Measurements from ENCODE around the gene NREP.

The NREP gene

DNA sequence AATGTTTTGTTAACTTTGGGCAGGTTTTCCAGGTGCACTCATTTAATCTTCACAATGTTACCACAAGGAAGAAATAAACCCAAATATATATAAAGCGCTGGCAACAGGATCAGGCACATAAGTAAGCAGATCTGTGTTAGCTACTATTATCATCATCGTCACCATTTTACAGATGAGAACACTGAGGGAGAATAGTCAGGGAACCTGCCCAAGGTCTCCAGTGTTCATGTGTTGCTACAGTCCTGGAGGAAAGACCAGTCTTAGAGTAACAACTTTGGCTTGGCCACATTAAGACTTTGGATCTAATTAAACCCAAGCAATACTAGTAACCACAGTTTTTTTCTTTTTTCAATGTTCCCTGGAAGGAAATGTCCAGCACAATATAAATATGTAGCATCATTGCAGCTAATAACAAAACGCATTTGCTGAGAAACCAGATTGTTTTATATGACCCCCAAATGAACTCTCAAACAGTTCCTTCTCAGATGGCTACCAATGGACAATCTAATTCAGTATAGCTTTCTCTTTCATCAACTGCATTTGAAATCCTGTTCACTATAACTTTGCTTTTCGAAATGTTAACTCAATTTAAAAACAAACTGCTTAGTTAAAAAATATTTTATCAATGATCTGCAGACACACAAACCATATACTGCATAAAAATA lies 11.8 kb downstream of the NREP start:
- Histone ChIP-seq H3K36me3 (ENCODE audit: low read depth) (no peaks in the 10 kb centered on the region), H3K27me3 (ENCODE audit: insufficient read depth, poor library complexity, severe bottlenecking) (no peaks in the 10 kb centered on the region), H3K4me1 (ENCODE audit: insufficient read depth, poor library complexity, severe bottlenecking) (peaks cover 56% of the 10 kb centered on the region), H3K27ac (ENCODE audit: poor library complexity, severe bottlenecking) (no peak overlapping the region), H3K9me3 (ENCODE audit: severe bottlenecking) (no peaks in the 10 kb centered on the region), H3K4me3 (ENCODE audit: severe bottlenecking) (no peak overlapping the region)
- ATAC-seq (ENCODE audit: low read depth) = no peak
- no peak for DNase-seq (ENCODE audit: low spot score)
- TF ChIP-seq, protein P1, sequence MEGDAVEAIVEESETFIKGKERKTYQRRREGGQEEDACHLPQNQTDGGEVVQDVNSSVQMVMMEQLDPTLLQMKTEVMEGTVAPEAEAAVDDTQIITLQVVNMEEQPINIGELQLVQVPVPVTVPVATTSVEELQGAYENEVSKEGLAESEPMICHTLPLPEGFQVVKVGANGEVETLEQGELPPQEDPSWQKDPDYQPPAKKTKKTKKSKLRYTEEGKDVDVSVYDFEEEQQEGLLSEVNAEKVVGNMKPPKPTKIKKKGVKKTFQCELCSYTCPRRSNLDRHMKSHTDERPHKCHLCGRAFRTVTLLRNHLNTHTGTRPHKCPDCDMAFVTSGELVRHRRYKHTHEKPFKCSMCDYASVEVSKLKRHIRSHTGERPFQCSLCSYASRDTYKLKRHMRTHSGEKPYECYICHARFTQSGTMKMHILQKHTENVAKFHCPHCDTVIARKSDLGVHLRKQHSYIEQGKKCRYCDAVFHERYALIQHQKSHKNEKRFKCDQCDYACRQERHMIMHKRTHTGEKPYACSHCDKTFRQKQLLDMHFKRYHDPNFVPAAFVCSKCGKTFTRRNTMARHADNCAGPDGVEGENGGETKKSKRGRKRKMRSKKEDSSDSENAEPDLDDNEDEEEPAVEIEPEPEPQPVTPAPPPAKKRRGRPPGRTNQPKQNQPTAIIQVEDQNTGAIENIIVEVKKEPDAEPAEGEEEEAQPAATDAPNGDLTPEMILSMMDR (IDR thresholded peaks at IDR 0.05; ENCODE audit: poor library complexity, severe bottlenecking) = no peak

DNA sequence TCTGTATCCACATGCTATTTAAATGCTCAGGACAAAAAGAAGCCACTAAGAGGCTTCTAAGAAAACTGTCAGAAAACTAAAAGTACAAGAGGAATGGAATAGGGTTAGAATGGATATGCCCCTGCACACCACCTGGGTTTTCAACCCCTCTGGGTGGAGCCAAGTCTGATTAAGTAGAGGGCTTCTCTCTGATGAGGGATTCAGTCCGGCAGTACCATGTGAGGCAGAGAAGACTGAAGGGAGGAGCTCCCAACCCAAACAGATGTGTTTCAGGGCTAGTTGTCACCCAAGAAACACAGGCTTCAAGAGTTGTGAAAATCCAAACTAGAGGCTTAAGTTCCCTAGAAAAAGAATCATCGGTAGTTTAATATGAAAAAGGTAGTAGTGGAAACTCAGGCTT lies 12.5 kb downstream of the NREP start:
- ATAC-seq (ENCODE audit: low read depth) = no peak
- H3K36me3 ChIP-seq (ENCODE audit: low read depth) = no peaks in the 10 kb centered on the region
- H3K4me1 ChIP-seq (ENCODE audit: insufficient read depth, poor library complexity, severe bottlenecking) = peaks cover 56% of the 10 kb centered on the region
- H3K9me3 ChIP-seq (ENCODE audit: severe bottlenecking) = no peaks in the 10 kb centered on the region
- H3K4me3 ChIP-seq (ENCODE audit: severe bottlenecking) = no peak overlapping the region
- H3K27ac ChIP-seq (ENCODE audit: poor library complexity, severe bottlenecking) = peak overlapping the region; percentile 78
- no peaks in the 10 kb centered on the region for H3K27me3 ChIP-seq (ENCODE audit: insufficient read depth, poor library complexity, severe bottlenecking)
- no peak for DNase-seq (ENCODE audit: low spot score)
- TF ChIP-seq, protein P1 (IDR thresholded peaks at IDR 0.05; ENCODE audit: poor library complexity, severe bottlenecking) = no peak

DNA sequence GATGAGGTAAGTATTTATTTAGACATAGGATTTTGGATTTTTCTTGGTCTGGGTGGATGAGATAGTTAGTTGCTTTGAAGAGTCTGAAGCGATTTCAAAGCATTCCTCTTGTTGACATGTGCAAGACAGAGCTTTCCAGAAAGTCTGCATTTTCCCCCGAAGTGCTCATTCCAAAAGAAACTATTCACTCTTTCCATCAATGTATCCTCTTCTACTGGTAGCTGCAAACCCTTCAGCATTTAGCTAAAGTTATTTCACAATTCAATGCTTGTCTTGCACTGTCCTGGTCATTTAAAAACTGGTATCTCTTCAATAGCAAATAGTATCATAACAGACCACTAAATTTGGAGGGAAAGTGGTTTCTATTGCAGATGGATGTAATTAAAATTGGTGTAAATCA lies 13.0 kb downstream of the NREP start:
- Histone ChIP-seq H3K4me1 (ENCODE audit: insufficient read depth, poor library complexity, severe bottlenecking) (peaks cover 52% of the 10 kb centered on the region), H3K36me3 (ENCODE audit: low read depth) (no peaks in the 10 kb centered on the region), H3K27ac (ENCODE audit: poor library complexity, severe bottlenecking) (peak overlapping the region; percentile 78), H3K9me3 (ENCODE audit: severe bottlenecking) (no peaks in the 10 kb centered on the region), H3K4me3 (ENCODE audit: severe bottlenecking) (no peak overlapping the region), H3K27me3 (ENCODE audit: insufficient read depth, poor library complexity, severe bottlenecking) (no peaks in the 10 kb centered on the region)
- TF ChIP-seq, protein P1 (IDR thresholded peaks at IDR 0.05; ENCODE audit: poor library complexity, severe bottlenecking) = no peak
- no peak for ATAC-seq (ENCODE audit: low read depth)
- no peak for DNase-seq (ENCODE audit: low spot score)

DNA sequence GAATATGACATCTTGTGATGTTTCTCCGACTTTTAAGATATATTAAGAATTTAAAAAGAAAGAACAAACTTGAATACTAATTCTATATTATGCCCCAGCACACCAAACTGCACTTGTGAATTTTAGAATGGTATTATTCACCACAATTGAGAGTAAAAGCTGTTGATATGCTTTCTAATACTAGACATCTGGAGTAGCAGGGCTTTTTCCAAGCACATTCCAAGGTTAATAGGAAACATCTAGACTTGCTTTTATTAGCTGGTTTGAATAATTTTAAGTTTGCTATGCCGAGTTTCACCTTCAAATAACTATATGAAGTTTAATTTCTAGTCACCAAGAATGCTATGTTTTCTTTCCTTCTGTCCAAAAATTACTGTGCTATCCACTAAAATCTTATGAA lies 13.5 kb downstream of the NREP start:
- ATAC-seq (ENCODE audit: low read depth) (no peak), DNase-seq (ENCODE audit: low spot score) (no peak)
- peak overlapping the region; percentile 78 for H3K27ac ChIP-seq (ENCODE audit: poor library complexity, severe bottlenecking)
- peaks cover 48% of the 10 kb centered on the region for H3K4me1 ChIP-seq (ENCODE audit: insufficient read depth, poor library complexity, severe bottlenecking)
- no peaks in the 10 kb centered on the region for H3K27me3 ChIP-seq (ENCODE audit: insufficient read depth, poor library complexity, severe bottlenecking)
- TF ChIP-seq, protein P1 (IDR thresholded peaks at IDR 0.05; ENCODE audit: poor library complexity, severe bottlenecking) = no peak
- H3K9me3 ChIP-seq (ENCODE audit: severe bottlenecking) = no peaks in the 10 kb centered on the region
- H3K36me3 ChIP-seq (ENCODE audit: low read depth) = no peaks in the 10 kb centered on the region
- no peak overlapping the region for H3K4me3 ChIP-seq (ENCODE audit: severe bottlenecking)
